Pancreas (tissue), 10 donors: ENCODE results near the gene TMEM42. TPM values are rescaled to one million over a fixed set of nuclear protein-coding genes. Genes with fewer than 3 reads are reported as not detected.

Source experiments
- ATAC-seq, 4 donors: fragments of 200-7000 bp; cut with Tn5 transposase; one replicate each; pipeline versions ENCODE4 v1.8.0 to v1.9.1; 2020; ENCODE audit warnings: mild to moderate bottlenecking in 4 of 4, moderate library complexity in 4 of 4
- DNase-seq, 6 donors: peaks; one replicate each; pipeline ENCODE4 v3.0.0-alpha.2; 2020
- FAIRE-seq: peaks from 2 replicates; lab custom pipeline; 2012; peaks lifted over from hg19 to GRCh38; lab: Jason Lieb, UNC
- H3K27ac ChIP-seq, 4 donors: fragments of 200-600 bp; sonication (generic); 1 replicate in 3 of 4; 2 replicates in 1 of 4; pipeline versions ENCODE4 v1.5.0 to v1.8.0; 2020
- H3K27me3 ChIP-seq, 4 donors: fragments of 200-600 bp; one replicate each; pipeline ENCODE4 v1.8.0; 2021
- H3K36me3 ChIP-seq, 3 donors: fragments of 200-600 bp; sonication (generic) in 1 of 3; one replicate each; pipeline versions ENCODE4 v1.5.0 to v1.8.0; 2020 to 2021
- H3K4me1 ChIP-seq, 3 donors: fragments of 200-600 bp; one replicate each; pipeline ENCODE4 v1.8.0; 2021
- H3K4me3 ChIP-seq, 4 donors: fragments of 200-600 bp; sonication (generic) in 2 of 4; one replicate each; pipeline versions ENCODE4 v1.5.0 to v1.8.0; 2020 to 2021
- H3K9me3 ChIP-seq, 4 donors: fragments of 200-600 bp; one replicate each; pipeline ENCODE4 v1.8.0; 2021
- CTCF ChIP-seq, 4 donors: fragments of 200-600 bp; sonication (generic) in 3 of 4; IDR thresholded peaks; one replicate each; pipeline versions ENCODE4 v1.5.0 to v1.8.0; 2021; ENCODE audit warnings: antibody characterized with exemption in 4 of 4
- WGBS, 2 donors: extraction: QIAGEN DNeasy Blood & Tissue Kit; methylation state at CpG; one replicate each; pipeline ENCODE4 v1.1.7; 2013; 5-methylcytosine and 5-hydroxymethylcytosine counted together
- intact Hi-C, 3 donors: fragments of 100-400 bp; cut with DNase I; formaldehyde crosslinking; loops; one replicate each; pipeline versions ENCODE4 v1.11.1 to v1.14.2; 2022
- polyA plus RNA-seq, 2 donors: library from polyadenylated mRNA; stranded (reverse); fragments of 200-250 nt; gene quantifications; one replicate each; pipeline ENCODE4 v1.2.3, GENCODE V29; 2013
- total RNA-seq, 6 donors: library from RNA; stranded (reverse); fragmentation: NEBNext Ultra II Directional in 4 of 6; extraction: Animal tissue kit (Norgen Biotek cat#: 25700) in 4 of 6; gene quantifications; one replicate each; pipeline versions ENCODE4 v1.2.1 to v1.2.4, GENCODE V29; 2021 to 2023
- donor health status: healthy with polysubstance abuse.
- donor health status: DM: no; HTN: no; CAD: no; lungs with moderate emphysema.
- donor health status: DM: no; HTN: no; CAD: no.
- donor health status: control.
- donor health status: control.
- donor health status: Bipolar disorder and iron deficiency.
- donor health status: DM: yes; HTN: yes; CAD: no.
- donor health status: DM: no; HTN: no; CAD: no.
- donor health status: DM: no; HTN: no; CAD: no.
- donor health status: DM: yes; HTN: yes; CAD: no.

Gene TMEM42
- total and polyA plus RNA-seq, 8 donors, result 4.3 to 20.0 (median 6.5) TPM

- WGBS, 2 donors, result 70 to 79% methylated on average over 3 of the region's 3 CpGs
- DNase-seq (no peak), FAIRE-seq (no peak), ATAC-seq (no peak)
- no peak for TF ChIP-seq CTCF (IDR thresholded peaks at IDR 0.05)
- intact Hi-C loops, result no loop called here
- H3K9me3 ChIP-seq, result no peaks in the 10 kb centered on the region
- no peak overlapping the region for H3K27ac ChIP-seq
- no peaks in the 10 kb centered on the region for H3K27me3 ChIP-seq
- H3K4me1 ChIP-seq, result no peaks in the 10 kb centered on the region
- H3K4me3 ChIP-seq, result no peak overlapping the region
- no peaks in the 10 kb centered on the region for H3K36me3 ChIP-seq
Observed at GRCh38 chr3:44905446-44906157, 43.9 kb downstream of the TMEM42 start.

- H3K9me3 ChIP-seq, result no peaks in the 10 kb centered on the region
- TF ChIP-seq CTCF (IDR thresholded peaks at IDR 0.05), result no peak
- H3K4me3 ChIP-seq, result no peak overlapping the region
- H3K36me3 ChIP-seq, result no peaks in the 10 kb centered on the region
- no peaks in the 10 kb centered on the region for H3K27me3 ChIP-seq
- DNase-seq (no peak), ATAC-seq (no peak), FAIRE-seq (no peak)
- WGBS, 2 donors, result 65 to 71% methylated on average over 4 of the region's 4 CpGs
- H3K27ac ChIP-seq, result no peak overlapping the region
- no peaks in the 10 kb centered on the region for H3K4me1 ChIP-seq
- intact Hi-C loops, result no loop called here
Observed at GRCh38 chr3:44906997-44907396, 45.3 kb downstream of the TMEM42 start.

GRCh38 chr3:44907612-44908011 is 45.9 kb downstream of the TMEM42 start:
- WGBS, 2 donors, result 53 to 59% methylated on average over 4 of the region's 4 CpGs
- DNase-seq, result no peak
- no peak for TF ChIP-seq CTCF (IDR thresholded peaks at IDR 0.05)
- Histone ChIP-seq H3K36me3 (no peaks in the 10 kb centered on the region), H3K27me3 (no peaks in the 10 kb centered on the region), H3K4me3 (no peak overlapping the region), H3K4me1 (no peaks in the 10 kb centered on the region), H3K27ac (no peak overlapping the region), H3K9me3 (no peaks in the 10 kb centered on the region)
- intact Hi-C loops, result no loop called here
- ATAC-seq, result no peak
- no peak for FAIRE-seq

GRCh38 chr3:44909063-44909462 is 47.4 kb downstream of the TMEM42 start:
- Histone ChIP-seq H3K27ac (no peak overlapping the region), H3K27me3 (no peaks in the 10 kb centered on the region), H3K9me3 (no peaks in the 10 kb centered on the region), H3K4me3 (no peak overlapping the region), H3K36me3 (no peaks in the 10 kb centered on the region), H3K4me1 (no peaks in the 10 kb centered on the region)
- 28 to 37% methylated on average over 2 of the region's 2 CpGs for WGBS, 2 donors
- DNase-seq (no peak), ATAC-seq (no peak), FAIRE-seq (no peak)
- intact Hi-C loops, result no loop called here
- TF ChIP-seq CTCF (IDR thresholded peaks at IDR 0.05), result no peak

GRCh38 chr3:44910693-44911092 is 49.0 kb downstream of the TMEM42 start:
- 72 to 79% methylated on average over 3 of the region's 3 CpGs for WGBS, 2 donors
- Histone ChIP-seq H3K9me3 (no peaks in the 10 kb centered on the region), H3K27ac (no peak overlapping the region), H3K36me3 (no peaks in the 10 kb centered on the region), H3K4me1 (no peaks in the 10 kb centered on the region), H3K4me3 (no peak overlapping the region), H3K27me3 (no peaks in the 10 kb centered on the region)
- no peak for DNase-seq
- no peak for FAIRE-seq
- no peak for ATAC-seq
- intact Hi-C loops, result loop anchor here in 2 of 3 donors (5.0 to 10.0 kb wide), 2 partner anchors 376 to 378 kb away; no protein-coding TSS in a partner anchor
- TF ChIP-seq CTCF (IDR thresholded peaks at IDR 0.05), result no peak
